Gastroesophageal sphincter (tissue), 4 donors: Measurements from ENCODE around the gene ATMIN. TPM values are rescaled to one million over a fixed set of nuclear protein-coding genes. Genes with fewer than 3 reads are reported as not detected.

Source experiments
- ATAC-seq: fragments of 150-250 bp; one replicate; pipeline ENCODE4 v1.9.1; 2016; ENCODE audit warnings: mild to moderate bottlenecking, moderate library complexity
- H3K27ac ChIP-seq, 4 donors: fragments of 200-600 bp; sonication (generic) in 3 of 4; 1 replicate in 3 of 4; 2 replicates in 1 of 4; pipeline ENCODE4 v1.5.1; 2016 to 2019
- H3K27me3 ChIP-seq: fragments of 200-600 bp; sonication (generic); one replicate; pipeline ENCODE4 v1.5.1; 2019
- H3K36me3 ChIP-seq, 2 donors: fragments of 200-600 bp; sonication (generic); one replicate each; pipeline ENCODE4 v1.5.1; 2019; ENCODE audit warnings: control low read depth in 1 of 2
- H3K4me1 ChIP-seq, 3 donors: fragments of 200-600 bp; sonication (generic); 1 replicate in 2 of 3; 2 replicates in 1 of 3; pipeline ENCODE4 v1.5.1; 2016 to 2019; ENCODE audit warnings: control low read depth in 2 of 3
- H3K4me3 ChIP-seq, 2 donors: fragments of 200-600 bp; sonication (generic); one replicate each; pipeline ENCODE4 v1.5.1; 2019; ENCODE audit warnings: mild to moderate bottlenecking in 1 of 2, moderate library complexity in 1 of 2
- H3K9me3 ChIP-seq, 3 donors: fragments of 200-600 bp; sonication (generic); one replicate each; pipeline ENCODE4 v1.5.1; 2017 to 2019; ENCODE audit warnings: control low read depth in 2 of 3
- EP300 ChIP-seq: sonication (generic); formaldehyde crosslinking; IDR thresholded peaks from one replicate; pipeline ENCODE4 v1.6.1; 2017; ENCODE audit warnings: antibody characterized with exemption, mild to moderate bottlenecking
- POLR2A ChIP-seq, 2 donors: fragments of 450-650 bp; IDR thresholded peaks; one replicate each; pipeline ENCODE4 v1.6.1; 2017; ENCODE audit warnings: antibody characterized with exemption in 2 of 2, mild to moderate bottlenecking in 2 of 2, moderate library complexity in 1 of 2
- POLR2AphosphoS5 ChIP-seq: sonication (generic); formaldehyde crosslinking; IDR thresholded peaks from one replicate; pipeline ENCODE4 v1.6.1; 2017; ENCODE audit warnings: antibody characterized with exemption
- WGBS, 2 donors: methylation state at CpG; one replicate each; pipeline ENCODE4 v1.1.5; 2018; ENCODE audit warnings: low coverage in 1 of 2; 5-methylcytosine and 5-hydroxymethylcytosine counted together
- total RNA-seq, 4 donors: library from RNA; depleted of rRNA; stranded (reverse); fragments of >200 nt; gene quantifications; one replicate each; pipeline ENCODE4 v1.1.0, GENCODE V29; 2016
- TF ChIP-seq, protein P1 (sequence below), 4 experiments: fragments of 200-600 bp in 2 of 4; fragments of 450-650 bp in 2 of 4; sonication (generic) in 1 of 4; IDR thresholded peaks; one replicate each; pipeline ENCODE4 v1.5.1; 2017 to 2019; ENCODE audit warnings: antibody characterized with exemption in 4 of 4, mild to moderate bottlenecking in 2 of 4, moderate library complexity in 2 of 4

The ATMIN gene
- total RNA-seq, 4 donors from 2014 or later, result 31.2 to 37.3 (median 35.0) TPM

DNA sequence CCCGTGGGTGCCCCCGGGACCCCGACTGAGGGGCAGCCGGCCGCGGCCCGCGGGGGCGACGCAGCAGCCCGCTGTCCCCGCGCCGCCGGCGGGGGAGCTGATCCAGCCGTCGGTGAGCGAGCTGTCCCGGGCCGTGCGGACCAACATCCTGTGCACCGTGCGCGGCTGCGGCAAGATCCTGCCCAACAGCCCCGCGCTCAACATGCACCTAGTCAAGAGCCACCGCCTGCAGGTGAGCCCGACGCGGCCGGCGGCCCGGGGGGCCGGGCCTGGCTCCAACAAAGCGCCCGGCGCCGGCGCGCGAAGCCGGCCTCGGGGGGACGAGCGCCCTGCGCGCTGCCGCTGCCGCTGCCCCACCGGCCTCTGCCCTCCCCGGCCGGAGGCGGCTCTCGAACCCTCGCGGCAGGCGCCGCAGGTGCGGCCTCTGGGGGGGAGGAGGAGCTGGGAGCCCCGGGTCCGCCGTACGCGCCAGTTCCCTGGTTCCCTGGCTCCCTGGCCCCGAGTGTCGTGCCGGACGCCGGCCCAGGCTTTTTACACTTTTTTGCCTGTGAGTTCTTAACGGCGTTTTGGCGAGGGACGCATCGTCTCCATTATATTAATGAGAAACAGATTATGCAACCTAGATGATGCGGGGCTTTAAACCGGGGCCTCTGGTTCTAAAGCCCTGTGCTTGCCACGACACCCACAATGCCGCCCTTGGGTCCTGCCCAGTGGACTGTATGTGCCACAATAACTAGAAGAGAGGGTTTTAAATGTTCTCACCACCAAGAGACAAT lies 521 bp downstream of the ATMIN start:
- WGBS, 2 donors, result 0% methylated on average over 3 to 9 of the region's 80 CpGs
- H3K9me3 ChIP-seq, result no peaks in the 10 kb centered on the region
- peak; percentile 64 for ATAC-seq
- TF ChIP-seq POLR2A (IDR thresholded peaks at IDR 0.05) (no peak), EP300 (no peak), POLR2AphosphoS5 (no peak)
- TF ChIP-seq, protein P1, sequence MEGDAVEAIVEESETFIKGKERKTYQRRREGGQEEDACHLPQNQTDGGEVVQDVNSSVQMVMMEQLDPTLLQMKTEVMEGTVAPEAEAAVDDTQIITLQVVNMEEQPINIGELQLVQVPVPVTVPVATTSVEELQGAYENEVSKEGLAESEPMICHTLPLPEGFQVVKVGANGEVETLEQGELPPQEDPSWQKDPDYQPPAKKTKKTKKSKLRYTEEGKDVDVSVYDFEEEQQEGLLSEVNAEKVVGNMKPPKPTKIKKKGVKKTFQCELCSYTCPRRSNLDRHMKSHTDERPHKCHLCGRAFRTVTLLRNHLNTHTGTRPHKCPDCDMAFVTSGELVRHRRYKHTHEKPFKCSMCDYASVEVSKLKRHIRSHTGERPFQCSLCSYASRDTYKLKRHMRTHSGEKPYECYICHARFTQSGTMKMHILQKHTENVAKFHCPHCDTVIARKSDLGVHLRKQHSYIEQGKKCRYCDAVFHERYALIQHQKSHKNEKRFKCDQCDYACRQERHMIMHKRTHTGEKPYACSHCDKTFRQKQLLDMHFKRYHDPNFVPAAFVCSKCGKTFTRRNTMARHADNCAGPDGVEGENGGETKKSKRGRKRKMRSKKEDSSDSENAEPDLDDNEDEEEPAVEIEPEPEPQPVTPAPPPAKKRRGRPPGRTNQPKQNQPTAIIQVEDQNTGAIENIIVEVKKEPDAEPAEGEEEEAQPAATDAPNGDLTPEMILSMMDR (IDR thresholded peaks at IDR 0.05), result no peak
- H3K36me3 ChIP-seq, result peaks cover 0 to 16% of the 10 kb centered on the region in 2 donors
- peak overlapping the region; percentile 71 to 72 for H3K4me3 ChIP-seq
- peak overlapping the region in 3 of 4 donors; percentile 85 to 89 (median 85) for H3K27ac ChIP-seq
- no peaks in the 10 kb centered on the region for H3K27me3 ChIP-seq
- peaks cover 0 to 47% (median 15%) of the 10 kb centered on the region in 3 donors for H3K4me1 ChIP-seq

DNA sequence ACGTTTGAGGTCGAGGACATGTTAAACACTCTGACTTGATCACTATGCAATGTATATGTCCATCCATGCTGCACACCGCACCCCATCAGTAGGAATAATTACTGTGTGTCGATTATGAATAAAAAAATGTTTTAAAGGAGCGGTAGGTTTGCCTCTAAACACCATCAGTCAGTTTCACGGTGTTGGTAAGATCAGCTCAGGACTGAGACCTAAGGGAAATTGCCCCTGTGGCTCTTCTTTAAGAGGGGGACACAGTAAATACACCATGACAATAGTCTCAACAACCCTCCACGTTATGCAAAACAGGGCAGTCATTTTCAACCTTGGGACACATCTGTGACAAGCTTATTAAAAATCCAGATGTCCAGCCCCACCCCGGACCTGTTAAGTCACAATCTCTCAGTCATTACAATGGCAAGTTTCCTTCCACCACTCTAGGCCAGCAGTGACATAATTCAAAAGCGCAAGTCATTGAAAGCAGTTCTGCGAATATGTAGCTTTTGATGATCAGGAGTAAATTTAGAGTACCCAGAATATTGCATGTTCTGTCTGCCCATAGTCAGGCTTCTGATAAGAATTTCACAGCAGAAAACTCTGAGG lies 1.2 kb downstream of the ATMIN start:
- H3K4me1 ChIP-seq, result peaks cover 0 to 47% (median 15%) of the 10 kb centered on the region in 3 donors
- no peak for TF ChIP-seq EP300
- TF ChIP-seq POLR2AphosphoS5, result no peak
- TF ChIP-seq POLR2A (IDR thresholded peaks at IDR 0.05), result no peak
- TF ChIP-seq, protein P1 (IDR thresholded peaks at IDR 0.05), result no peak
- H3K27me3 ChIP-seq, result no peaks in the 10 kb centered on the region
- peak overlapping the region; percentile 71 to 72 for H3K4me3 ChIP-seq
- WGBS, 2 donors, result 7 to 20% methylated on average over 5 to 10 of the region's 10 CpGs
- ATAC-seq, result no peak
- peak overlapping the region in 3 of 4 donors; percentile 85 to 89 (median 85) for H3K27ac ChIP-seq
- H3K9me3 ChIP-seq, result no peaks in the 10 kb centered on the region
- peaks cover 0 to 22% of the 10 kb centered on the region in 2 donors for H3K36me3 ChIP-seq

DNA sequence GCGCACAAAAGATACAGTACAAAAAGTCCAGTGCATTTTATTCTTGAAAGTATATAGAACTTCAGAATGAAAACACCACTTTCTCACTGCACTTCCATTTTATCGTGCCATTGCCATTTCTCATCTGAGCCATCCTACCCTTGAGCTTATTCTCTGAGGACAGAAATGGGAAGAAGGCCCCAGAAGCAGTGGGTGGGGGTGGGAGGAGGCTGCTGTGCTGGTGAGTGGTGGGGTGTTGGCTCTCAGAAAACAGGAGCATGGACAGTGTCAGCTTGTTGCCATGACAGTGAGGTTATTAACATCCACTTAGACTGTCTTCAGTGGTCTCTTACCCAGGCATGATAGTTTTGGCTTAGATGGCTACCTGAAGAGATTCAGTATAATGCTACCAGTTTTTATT lies 4.5 kb downstream of the ATMIN start:
- ATAC-seq, result no peak
- H3K9me3 ChIP-seq, result no peaks in the 10 kb centered on the region
- WGBS, 2 donors, result 44 to 85% methylated on average over 1 to 2 of the region's 2 CpGs

DNA sequence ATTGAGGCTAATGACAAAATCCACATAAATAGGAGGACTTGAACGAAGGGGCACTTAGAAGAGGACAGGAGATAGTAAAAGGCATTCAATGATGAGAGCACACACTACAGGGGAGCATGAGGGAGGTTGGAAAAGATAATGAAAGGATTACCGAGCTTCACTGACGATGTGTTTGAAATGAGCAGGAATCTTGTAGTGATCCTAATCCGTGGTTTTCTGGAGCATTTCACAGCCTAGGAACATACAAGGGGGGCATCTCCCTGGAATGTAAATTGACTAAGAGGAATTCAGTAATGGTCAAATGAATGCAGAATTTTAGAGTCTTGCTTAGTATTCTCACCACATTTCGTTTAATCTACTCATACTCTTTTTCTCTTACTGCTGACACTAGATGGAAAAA lies 5.2 kb downstream of the ATMIN start:
- ATAC-seq, result no peak
- TF ChIP-seq POLR2A (IDR thresholded peaks at IDR 0.05) (no peak), POLR2AphosphoS5 (no peak), EP300 (no peak)
- TF ChIP-seq, protein P1 (IDR thresholded peaks at IDR 0.05), result no peak
- H3K36me3 ChIP-seq, result peaks cover 9 to 62% of the 10 kb centered on the region in 2 donors
- 75 to 78% methylated on average over 1 to 5 of the region's 5 CpGs for WGBS, 2 donors
- H3K27ac ChIP-seq, result no peak overlapping the region
- no peaks in the 10 kb centered on the region for H3K27me3 ChIP-seq
- H3K4me1 ChIP-seq, result peaks cover 0 to 42% (median 12%) of the 10 kb centered on the region in 3 donors
- no peak overlapping the region for H3K4me3 ChIP-seq
- no peaks in the 10 kb centered on the region for H3K9me3 ChIP-seq

More for the DNA sequence above, 4.5 kb downstream of the ATMIN start:
- Histone ChIP-seq H3K36me3 (peaks cover 9 to 55% of the 10 kb centered on the region in 2 donors), H3K27me3 (no peaks in the 10 kb centered on the region), H3K27ac (no peak overlapping the region), H3K4me1 (peaks cover 0 to 46% (median 15%) of the 10 kb centered on the region in 3 donors), H3K4me3 (no peak overlapping the region)
- TF ChIP-seq, protein P1 (IDR thresholded peaks at IDR 0.05), result no peak
- TF ChIP-seq POLR2A (IDR thresholded peaks at IDR 0.05) (no peak), EP300 (no peak), POLR2AphosphoS5 (no peak)
